Erythroblast (primary cell): ENCODE data around the gene FES.

ENCODE experiments used
- GATA1 ChIP-seq: IDR thresholded peaks from 2 replicates; pipeline ENCODE4 v1.6.1; 2011; ENCODE audit warnings: low read depth, mild to moderate bottlenecking, control low read depth, low read length, moderate library complexity
- POLR2A ChIP-seq: IDR thresholded peaks from 2 replicates; pipeline ENCODE4 v1.6.1; 2011; ENCODE audit warnings: mild to moderate bottlenecking, low read length

DNA sequence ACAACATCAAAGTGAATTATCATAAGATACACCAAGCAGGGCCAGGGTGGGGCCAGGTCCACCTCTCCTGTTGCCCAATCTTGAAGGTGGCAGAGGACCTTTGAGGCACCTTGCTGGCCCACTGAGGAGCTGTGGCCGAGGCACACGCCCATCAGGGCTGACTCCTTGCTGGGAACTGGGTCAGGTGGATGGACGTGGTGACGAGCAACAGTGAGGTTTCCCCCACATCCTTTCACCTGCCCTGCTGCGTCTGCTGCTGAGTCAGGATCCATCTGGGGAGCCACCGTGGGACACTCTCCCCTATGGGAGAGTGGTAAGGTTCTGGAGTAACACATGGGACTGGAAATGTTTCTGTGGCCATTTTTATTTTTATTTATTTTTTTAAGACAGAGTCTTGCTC, 33.2 kb upstream of the FES start:
- TF ChIP-seq POLR2A (no peak), GATA1 (no peak)
